Effector memory CD8-positive, alpha-beta T cell (primary cell): ENCODE measurements around the gene MAN2A2.
"Not testable (repeated sequence)": the region's sequence is repeated elsewhere in the genome, so short reads cannot be mapped to it uniquely, and the experiment has no call there.

Experiments
- ATAC-seq: fragments of 150-1000 bp; cut with Tn5 transposase; replicated peaks from 2 replicates; pipeline ENCODE4 v1.10.0; 2021; ENCODE audit warnings: mild to moderate bottlenecking, moderate library complexity
- DNase-seq, 3 experiments: peaks; one replicate each; pipeline ENCODE4 v3.0.0; 2021
- H3K27ac Mint-ChIP-seq, 2 donors: one replicate each; pipeline ENCODE4 v1.8.0; 2022; ENCODE audit warnings: mild to moderate bottlenecking in 2 of 2, mixed read lengths in 2 of 2, moderate library complexity in 2 of 2
- H3K27me3 Mint-ChIP-seq, 2 donors: one replicate each; pipeline ENCODE4 v1.8.0; 2022; ENCODE audit warnings: mixed read lengths in 2 of 2
- H3K36me3 Mint-ChIP-seq: one replicate; pipeline ENCODE4 v1.8.0; 2022; ENCODE audit warnings: mild to moderate bottlenecking, moderate library complexity, mixed read lengths; ENCODE audit not compliant: insufficient read depth
- H3K4me1 Mint-ChIP-seq, 2 donors: one replicate each; pipeline ENCODE4 v1.8.0; 2022; ENCODE audit warnings: low read depth in 2 of 2, mixed read lengths in 2 of 2
- H3K4me3 Mint-ChIP-seq, 2 donors: one replicate each; pipeline ENCODE4 v1.8.0; 2022; ENCODE audit warnings: mild to moderate bottlenecking in 2 of 2, mixed read lengths in 2 of 2, moderate library complexity in 2 of 2
- H3K9me3 Mint-ChIP-seq, 2 donors: one replicate each; pipeline ENCODE4 v1.8.0; 2022; ENCODE audit warnings: mixed read lengths in 2 of 2

The MAN2A2 gene

GRCh38 chr15:90892498-90893174 is 10.5 kb upstream of the MAN2A2 start:
- Mint-ChIP-seq H3K27ac (peak overlapping the region in 1 of 2 donors; percentile 79), H3K4me3 (no peak overlapping the region), H3K9me3 (no peaks in the 10 kb centered on the region), H3K27me3 (peaks cover 2 to 12% of the 10 kb centered on the region in 2 donors), H3K4me1 (peaks cover 10 to 17% of the 10 kb centered on the region in 2 donors), H3K36me3 (peaks cover 7% of the 10 kb centered on the region)
- ATAC-seq = no peak
- DNase-seq = no peak

GRCh38 chr15:90893175-90894090 is 9.7 kb upstream of the MAN2A2 start:
- no peak overlapping the region for H3K27ac Mint-ChIP-seq
- ATAC-seq = no peak

DNA sequence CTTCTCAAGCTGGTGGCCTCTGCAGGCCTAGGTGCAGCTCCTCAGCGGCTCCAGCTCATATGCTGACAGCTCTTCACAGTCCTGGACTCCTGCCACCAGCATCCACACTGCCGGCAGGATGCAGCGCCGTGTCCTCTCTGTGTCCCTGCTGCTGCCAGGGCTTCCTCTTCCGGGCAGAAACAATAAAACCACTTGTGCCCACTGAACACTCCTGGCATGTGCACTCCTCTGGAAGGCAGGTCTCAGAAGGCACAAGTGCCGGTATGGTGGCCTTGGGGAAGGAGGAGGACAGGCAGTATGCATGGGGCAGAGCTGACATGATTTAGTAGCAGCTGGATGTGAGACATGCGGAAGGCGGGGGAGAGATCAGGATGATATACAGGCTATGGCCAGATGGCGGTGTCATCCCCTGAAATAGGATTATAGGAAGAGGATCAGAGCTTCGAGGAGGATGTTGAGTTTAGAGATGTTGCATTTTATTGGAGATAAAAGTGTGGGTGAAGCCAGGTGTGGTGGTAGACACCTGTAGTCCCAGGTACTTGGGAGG is 7.5 kb upstream of the MAN2A2 start:
- no peak for ATAC-seq
- Mint-ChIP-seq H3K27ac (no peak overlapping the region), H3K36me3 (peaks cover 5% of the 10 kb centered on the region)

More at GRCh38 chr15:90893175-90894090, 9.7 kb upstream of the MAN2A2 start:
- Mint-ChIP-seq H3K36me3 (peaks cover 4% of the 10 kb centered on the region), H3K4me1 (peaks cover 7 to 14% of the 10 kb centered on the region in 2 donors), H3K4me3 (no peak overlapping the region), H3K27me3 (peaks cover 0 to 4% of the 10 kb centered on the region in 2 donors), H3K9me3 (no peaks in the 10 kb centered on the region)
- DNase-seq = no peak

DNA sequence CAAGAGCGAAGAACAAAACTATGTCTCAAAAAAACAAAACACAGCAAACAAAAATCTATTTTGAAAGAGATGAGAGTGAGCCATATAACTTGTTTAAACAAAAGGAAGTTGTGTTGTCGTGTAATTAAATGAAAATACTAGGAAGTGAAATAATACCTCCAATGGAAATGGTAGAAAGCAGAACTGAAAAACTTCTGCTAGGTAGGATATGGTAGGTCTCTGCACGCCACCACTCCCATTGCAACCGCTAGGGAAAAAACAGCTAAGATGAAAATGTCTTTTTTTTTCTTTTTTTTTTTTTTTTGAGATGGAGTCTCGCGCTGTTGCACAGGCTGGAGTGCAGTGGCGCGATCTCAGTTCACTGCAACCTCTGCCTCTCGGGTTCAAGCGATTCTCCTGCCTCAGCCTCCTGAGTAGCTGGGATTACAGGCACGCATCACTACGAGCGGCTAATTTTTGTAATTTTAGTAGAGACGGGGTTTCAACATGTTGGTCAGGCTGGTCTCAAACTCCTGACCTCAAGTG is 5.9 kb upstream of the MAN2A2 start:
- Mint-ChIP-seq H3K4me1 (peaks cover 7 to 11% of the 10 kb centered on the region in 2 donors), H3K36me3 (peaks cover 14% of the 10 kb centered on the region)
- not testable (repeated sequence) for H3K9me3 Mint-ChIP-seq, ATAC-seq, H3K4me3 Mint-ChIP-seq, H3K27ac Mint-ChIP-seq, DNase-seq, H3K27me3 Mint-ChIP-seq

More for the DNA sequence above, 7.5 kb upstream of the MAN2A2 start:
- no peak for DNase-seq
- Mint-ChIP-seq H3K4me3 (no peak overlapping the region), H3K4me1 (no peaks in the 10 kb centered on the region), H3K27me3 (no peaks in the 10 kb centered on the region), H3K9me3 (no peaks in the 10 kb centered on the region)

DNA sequence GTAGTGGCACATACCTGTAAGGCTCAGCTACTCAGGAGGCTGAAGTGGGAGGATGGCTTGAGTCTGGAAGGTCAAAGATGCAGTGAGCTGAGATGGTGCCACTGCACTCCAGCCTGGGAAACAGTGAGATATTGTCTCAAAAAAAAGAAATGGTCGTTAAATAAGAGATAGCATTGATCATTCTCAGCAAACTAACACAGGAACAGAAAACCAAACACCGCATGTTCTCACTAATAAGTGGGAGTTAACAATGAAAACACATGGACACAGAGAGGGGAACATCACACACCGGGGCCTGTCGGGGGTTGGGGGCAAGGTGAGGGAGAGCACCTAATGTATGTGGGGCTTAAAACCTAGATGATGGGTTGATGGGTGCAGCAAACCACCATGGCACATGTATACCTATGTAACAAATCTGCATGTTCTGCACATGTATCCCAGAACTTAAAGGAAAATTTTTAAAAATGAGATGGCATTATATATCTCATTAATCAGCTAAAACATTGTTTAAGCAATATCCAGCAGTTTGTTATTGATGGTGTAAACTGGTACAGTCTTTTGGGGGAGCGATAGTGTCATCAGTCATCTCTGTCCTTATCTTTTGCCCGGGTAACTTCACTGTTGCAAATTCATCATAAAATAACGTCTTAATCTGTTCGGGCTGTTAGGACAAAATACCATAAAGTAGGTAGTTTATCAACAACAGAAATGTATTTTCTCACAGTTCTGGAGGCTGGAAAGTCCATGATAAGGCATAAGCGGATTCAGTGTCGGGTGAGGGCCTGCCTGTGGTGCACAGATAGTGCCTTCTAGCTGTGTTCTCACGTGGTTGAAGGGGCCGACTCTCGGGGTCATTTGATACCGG is 1.7 kb upstream of the MAN2A2 start:
- Mint-ChIP-seq H3K36me3 (peaks cover 30% of the 10 kb centered on the region), H3K27ac (peak overlapping the region; percentile 83 to 89), H3K27me3 (no peaks in the 10 kb centered on the region), H3K9me3 (no peaks in the 10 kb centered on the region), H3K4me3 (peak overlapping the region; percentile 82 to 84), H3K4me1 (peaks cover 23 to 24% of the 10 kb centered on the region in 2 donors)
- no peak for DNase-seq
- no peak for ATAC-seq

DNA sequence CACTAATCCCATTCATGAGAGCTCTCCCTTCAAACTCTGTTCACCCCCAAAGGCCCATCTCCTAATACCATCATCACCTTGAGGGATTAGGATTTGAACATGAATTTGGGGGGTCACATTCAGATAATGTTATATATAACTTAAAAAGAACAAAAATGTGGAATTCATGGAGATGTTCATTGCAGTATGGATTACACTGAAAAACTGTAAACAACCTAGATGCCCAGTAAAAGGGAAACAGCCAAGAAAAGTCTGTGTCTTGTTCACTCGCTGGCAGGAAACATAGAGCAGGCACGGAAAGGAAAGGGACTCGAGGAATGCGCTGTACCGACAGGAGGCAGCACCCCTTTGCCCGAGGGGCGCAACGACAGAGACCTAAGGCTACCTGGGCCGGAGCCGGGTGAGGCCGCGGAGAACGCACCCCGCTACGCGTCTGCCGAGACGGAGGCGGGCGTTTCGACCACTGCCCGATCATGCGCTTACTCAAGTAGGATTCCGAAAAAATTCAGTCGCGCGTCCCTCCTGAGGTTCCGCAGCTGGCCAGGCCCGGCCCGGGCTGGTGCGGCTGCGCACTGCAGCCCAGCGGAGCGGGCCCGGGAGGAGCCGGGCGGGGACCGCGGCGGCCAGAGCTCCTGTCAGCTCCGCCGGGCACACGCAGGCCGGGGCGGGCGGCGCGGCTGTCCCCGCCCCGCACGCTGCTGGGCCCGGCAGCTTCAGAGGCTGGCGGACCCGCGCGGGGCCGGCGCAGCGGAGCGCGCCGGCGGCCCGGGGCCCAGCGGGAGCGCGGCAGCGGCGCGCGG is 862 bp upstream of the MAN2A2 start:
- peak overlapping the region; percentile 82 to 84 for H3K4me3 Mint-ChIP-seq
- H3K9me3 Mint-ChIP-seq = no peaks in the 10 kb centered on the region
- no peaks in the 10 kb centered on the region for H3K27me3 Mint-ChIP-seq
- H3K4me1 Mint-ChIP-seq = peaks cover 23 to 24% of the 10 kb centered on the region in 2 donors
- peaks cover 35% of the 10 kb centered on the region for H3K36me3 Mint-ChIP-seq
- ATAC-seq (peak; percentile 66), DNase-seq (peak; percentile 54 to 66 (median 56))
- H3K27ac Mint-ChIP-seq = peak overlapping the region; percentile 83 to 89

DNA sequence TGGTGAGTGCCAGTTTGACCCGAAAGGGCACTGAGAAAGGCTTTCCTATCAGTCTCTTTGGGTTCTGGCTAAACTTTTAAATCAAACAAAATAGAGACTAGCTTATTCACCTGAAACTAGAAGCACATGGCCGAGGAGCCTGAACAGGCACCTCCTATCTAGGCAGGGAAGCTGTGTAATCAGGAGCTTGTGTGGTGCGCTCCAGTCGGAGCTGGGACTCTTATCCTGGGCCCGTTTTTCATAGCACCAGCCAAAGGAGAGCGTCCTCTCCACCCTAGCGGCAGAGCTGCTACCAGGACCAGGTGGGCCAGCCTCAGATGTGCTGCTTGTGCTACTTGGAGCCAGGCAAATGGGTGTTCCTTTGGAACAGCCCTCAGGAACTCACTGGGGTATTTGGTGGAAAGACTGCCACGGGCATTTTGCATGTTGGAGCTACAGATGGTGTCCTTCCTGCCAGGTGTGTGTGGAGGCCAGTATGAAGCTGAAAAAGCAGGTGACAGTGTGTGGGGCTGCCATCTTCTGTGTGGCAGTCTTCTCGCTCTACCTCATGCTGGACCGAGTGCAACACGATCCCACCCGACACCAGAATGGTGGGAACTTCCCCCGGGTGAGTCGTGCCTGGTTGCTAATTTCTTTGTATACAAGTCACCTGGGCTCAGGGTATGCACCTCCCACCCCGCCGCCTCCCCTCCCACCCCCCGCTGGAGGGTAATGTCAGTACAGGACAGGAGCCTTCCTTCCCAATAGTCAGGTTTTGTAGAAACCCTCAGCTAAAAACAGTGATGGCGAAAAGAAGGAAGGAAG is 833 bp downstream of the MAN2A2 start:
- peak overlapping the region; percentile 86 to 94 for H3K27ac Mint-ChIP-seq
- H3K4me1 Mint-ChIP-seq = peaks cover 23 to 24% of the 10 kb centered on the region in 2 donors
- DNase-seq (no peak), ATAC-seq (no peak)
- peaks cover 40% of the 10 kb centered on the region for H3K36me3 Mint-ChIP-seq
- H3K27me3 Mint-ChIP-seq = no peaks in the 10 kb centered on the region
- peak overlapping the region; percentile 86 to 95 for H3K4me3 Mint-ChIP-seq
- no peaks in the 10 kb centered on the region for H3K9me3 Mint-ChIP-seq

DNA sequence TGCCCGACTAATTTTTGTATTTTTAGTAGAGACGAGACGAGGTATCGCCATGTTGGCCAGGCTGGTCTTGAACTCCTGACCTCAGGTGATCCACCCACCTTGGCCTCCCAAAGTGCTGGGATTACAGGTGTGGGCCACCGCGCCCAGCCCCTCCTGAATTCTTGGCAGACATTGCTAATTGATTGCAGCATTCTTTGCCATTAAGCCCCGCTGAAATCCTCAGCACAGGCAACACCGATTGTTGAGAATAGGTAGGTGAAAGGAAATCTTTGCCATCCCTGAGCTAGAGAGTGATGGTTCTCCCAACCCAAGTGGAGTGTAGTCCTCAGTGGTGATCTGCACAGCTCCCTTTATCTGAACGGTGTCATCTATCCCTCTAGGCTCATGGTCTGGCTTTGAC is 1.6 kb downstream of the MAN2A2 start:
- ATAC-seq = no peak
- H3K4me3 Mint-ChIP-seq = no peak overlapping the region
- no peak overlapping the region for H3K27ac Mint-ChIP-seq
- H3K27me3 Mint-ChIP-seq = no peaks in the 10 kb centered on the region
- H3K36me3 Mint-ChIP-seq = peaks cover 48% of the 10 kb centered on the region
- peaks cover 23 to 24% of the 10 kb centered on the region in 2 donors for H3K4me1 Mint-ChIP-seq
- H3K9me3 Mint-ChIP-seq = no peaks in the 10 kb centered on the region
- no peak for DNase-seq

- ATAC-seq = no peak
- no peaks in the 10 kb centered on the region for H3K27me3 Mint-ChIP-seq
- H3K27ac Mint-ChIP-seq = peak overlapping the region in 1 of 2 donors; percentile 71
- no peaks in the 10 kb centered on the region for H3K9me3 Mint-ChIP-seq
- H3K4me1 Mint-ChIP-seq = peaks cover 23 to 24% of the 10 kb centered on the region in 2 donors
- no peak overlapping the region for H3K4me3 Mint-ChIP-seq
- H3K36me3 Mint-ChIP-seq = peaks cover 46% of the 10 kb centered on the region
- DNase-seq = no peak
These were observed 2.4 kb downstream of the MAN2A2 start for GRCh38 chr15:90905306-90906180.

- H3K36me3 Mint-ChIP-seq = peaks cover 45% of the 10 kb centered on the region
- no peaks in the 10 kb centered on the region for H3K27me3 Mint-ChIP-seq
- no peak for ATAC-seq
- no peak for DNase-seq
- no peaks in the 10 kb centered on the region for H3K9me3 Mint-ChIP-seq
- peaks cover 21 to 23% of the 10 kb centered on the region in 2 donors for H3K4me1 Mint-ChIP-seq
- H3K27ac Mint-ChIP-seq = peak overlapping the region in 1 of 2 donors; percentile 71
- no peak overlapping the region for H3K4me3 Mint-ChIP-seq
These were observed 3.2 kb downstream of the MAN2A2 start for GRCh38 chr15:90906181-90906849.
